CD4-positive, alpha-beta T cell treated with Interferon gamma for 1 hour (primary cell): Measurements from ENCODE around the gene PRAMEF6.
"Not testable (repeated sequence)": the region's sequence is repeated elsewhere in the genome, so short reads cannot be mapped to it uniquely, and the experiment has no call there.

Source experiments
- DNase-seq: peaks from one replicate; pipeline ENCODE4 v3.0.0-alpha.2; 2020

Gene PRAMEF6

GRCh38 chr1:12947480-12947879, at the start of gene PRAMEF6:
PRAMEF6 (minus strand) TSS chr1:12947580; CDS start chr1:12942518, 5,062 bp downstream.
- DNase-seq: not testable (repeated sequence)

- DNase-seq: not testable (repeated sequence)
Observed at GRCh38 chr1:12924368-12924767, 23.0 kb downstream of the PRAMEF6 start.

GRCh38 chr1:12921749-12922148, 25.6 kb downstream of the PRAMEF6 start:
- DNase-seq: not testable (repeated sequence)

GRCh38 chr1:12916310-12916709, 31.1 kb downstream of the PRAMEF6 start, which contains the start of gene PRAMEF7:
PRAMEF7 (plus strand) TSS chr1:12916610; CDS start chr1:12917693, 1,083 bp downstream.
- DNase-seq: not testable (repeated sequence)

- DNase-seq: not testable (repeated sequence)
Observed at GRCh38 chr1:12903793-12904572, 43.4 kb downstream of the PRAMEF6 start.

- not testable (repeated sequence) for DNase-seq
Observed at GRCh38 chr1:12899186-12899585, 48.2 kb downstream of the PRAMEF6 start.

- not testable (repeated sequence) for DNase-seq
Observed at GRCh38 chr1:12898170-12898569, 49.2 kb downstream of the PRAMEF6 start, which contains the start of gene PRAMEF10. PRAMEF10 (minus strand) TSS chr1:12898270; CDS start chr1:12895847, 2,423 bp downstream.
